Measurements from ENCODE around the gene CDK14. TPM values are rescaled to one million over a fixed set of nuclear protein-coding genes. Genes with fewer than 3 reads are reported as not detected.
A peak's percentile ranks its signal among the peaks of the same experiment; 100 is the strongest.

Gene CDK14
- total and polyA plus RNA-seq, 10 of the 15 experiments (the other 5 are each of a cell fraction or from before 2014, with no cell fraction given), result 6.5 to 61.3 (median 24.2) TPM

- TF ChIP-seq, protein P1, sequence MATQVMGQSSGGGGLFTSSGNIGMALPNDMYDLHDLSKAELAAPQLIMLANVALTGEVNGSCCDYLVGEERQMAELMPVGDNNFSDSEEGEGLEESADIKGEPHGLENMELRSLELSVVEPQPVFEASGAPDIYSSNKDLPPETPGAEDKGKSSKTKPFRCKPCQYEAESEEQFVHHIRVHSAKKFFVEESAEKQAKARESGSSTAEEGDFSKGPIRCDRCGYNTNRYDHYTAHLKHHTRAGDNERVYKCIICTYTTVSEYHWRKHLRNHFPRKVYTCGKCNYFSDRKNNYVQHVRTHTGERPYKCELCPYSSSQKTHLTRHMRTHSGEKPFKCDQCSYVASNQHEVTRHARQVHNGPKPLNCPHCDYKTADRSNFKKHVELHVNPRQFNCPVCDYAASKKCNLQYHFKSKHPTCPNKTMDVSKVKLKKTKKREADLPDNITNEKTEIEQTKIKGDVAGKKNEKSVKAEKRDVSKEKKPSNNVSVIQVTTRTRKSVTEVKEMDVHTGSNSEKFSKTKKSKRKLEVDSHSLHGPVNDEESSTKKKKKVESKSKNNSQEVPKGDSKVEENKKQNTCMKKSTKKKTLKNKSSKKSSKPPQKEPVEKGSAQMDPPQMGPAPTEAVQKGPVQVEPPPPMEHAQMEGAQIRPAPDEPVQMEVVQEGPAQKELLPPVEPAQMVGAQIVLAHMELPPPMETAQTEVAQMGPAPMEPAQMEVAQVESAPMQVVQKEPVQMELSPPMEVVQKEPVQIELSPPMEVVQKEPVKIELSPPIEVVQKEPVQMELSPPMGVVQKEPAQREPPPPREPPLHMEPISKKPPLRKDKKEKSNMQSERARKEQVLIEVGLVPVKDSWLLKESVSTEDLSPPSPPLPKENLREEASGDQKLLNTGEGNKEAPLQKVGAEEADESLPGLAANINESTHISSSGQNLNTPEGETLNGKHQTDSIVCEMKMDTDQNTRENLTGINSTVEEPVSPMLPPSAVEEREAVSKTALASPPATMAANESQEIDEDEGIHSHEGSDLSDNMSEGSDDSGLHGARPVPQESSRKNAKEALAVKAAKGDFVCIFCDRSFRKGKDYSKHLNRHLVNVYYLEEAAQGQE (IDR thresholded peaks at IDR 0.05; ENCODE audit: low read depth, low read length), result no peak
- TF ChIP-seq POLR2A (IDR thresholded peaks at IDR 0.05; ENCODE audit: low read depth, low read length) (no peak), RAD21 (IDR thresholded peaks at IDR 0.05; ENCODE audit: insufficient read depth, low read depth, low read length) (peak; percentile 95), STAT1 (conservative IDR thresholded peaks at IDR 0.05) (no peak), SUPT20H (IDR thresholded peaks at IDR 0.05; ENCODE audit: borderline replicate concordance, control insufficient read depth, low read depth, low read length) (no peak), ASH2L (IDR thresholded peaks at IDR 0.05; ENCODE audit: borderline replicate concordance, low read depth) (no peak)
Measured at GRCh38 chr7:91034459-91035368, 438.6 kb downstream of the CDK14 start (continued).

DNA sequence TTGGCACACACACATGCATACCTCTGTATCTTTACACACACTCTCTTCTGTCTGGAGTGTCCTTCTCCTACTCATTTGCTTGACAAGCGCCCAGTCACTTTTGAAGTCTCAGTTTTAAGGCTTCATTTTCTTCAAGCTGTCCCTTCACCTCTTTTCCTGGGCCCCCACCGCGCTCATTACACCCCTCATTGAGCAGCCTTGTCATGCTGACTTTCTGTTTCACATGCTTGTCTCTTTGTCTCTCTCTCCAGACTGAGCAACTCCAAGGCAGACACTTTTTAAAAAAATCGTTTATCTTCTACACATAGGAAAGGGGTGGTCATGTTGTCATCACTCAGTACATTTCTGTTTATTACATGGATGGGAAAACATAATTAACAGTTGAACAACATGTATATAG is 442.9 kb downstream of the CDK14 start:
- in situ Hi-C loops (cut with MboI) (loop anchor here (5.0 kb wide), 1 partner anchor 582 kb away; no protein-coding TSS in a partner anchor), intact Hi-C loops (cut with micrococcal nuclease; ENCODE audit: unreplicated experiment) (loop anchor here (10.0 kb wide), 2 partner anchors 184 to 444 kb away; partner anchors contain the start of gene CDK14)
- Histone ChIP-seq H2AFZ (ENCODE audit: control insufficient read depth, low read depth, low read length) (no peak overlapping the region), H3K36me3 (ENCODE audit: control insufficient read depth in 2 of 2, insufficient read depth in 2 of 2, low read length in 1 of 2) (no peaks in the 10 kb centered on the region), H4K20me1 (ENCODE audit: control insufficient read depth, insufficient read depth) (no peaks in the 10 kb centered on the region), H3K79me2 (ENCODE audit: control insufficient read depth, insufficient read depth, low read length) (no peaks in the 10 kb centered on the region), H3K9me3 (replicated peaks; ENCODE audit: control insufficient read depth, insufficient read depth, low read length) (no peaks in the 10 kb centered on the region), H3K9ac (ENCODE audit: control insufficient read depth, insufficient read depth, low read length) (no peak overlapping the region), H3K27me3 (replicated peaks in 1 of 2; ENCODE audit: control insufficient read depth in 2 of 2, insufficient read depth in 2 of 2, low read length in 1 of 2) (no peaks in the 10 kb centered on the region), H3K4me2 (ENCODE audit: control insufficient read depth, insufficient read depth) (no peak overlapping the region), H3K4me3 (no peak overlapping the region), H3K4me1 (ENCODE audit: control insufficient read depth, insufficient read depth, low read length) (no peaks in the 10 kb centered on the region), H3K27ac (ENCODE audit: control insufficient read depth, insufficient read depth) (no peak overlapping the region)
- BruUV-seq (replicated peaks), result no TSS peak
- 0% methylated on average over 4 of the region's 4 CpGs for WGBS (ENCODE audit: insufficient coverage, insufficient replicate concordance, low lambda C conversion rate, missing lambda C conversion rate)
- POLR2A ChIA-PET, result no interaction called here
- DNase-seq (ENCODE audit: low read depth, low spot score), result no peak
- ATAC-seq, result peak; percentile 57
- CTCF ChIA-PET, result interaction anchor here (0.8 kb wide), 1 partner anchor 410 kb away, joined by 3 read pairs; no protein-coding TSS in a partner anchor
- TF ChIP-seq RELA (IDR thresholded peaks at IDR 0.05; ENCODE audit: borderline replicate concordance, partially characterized antibody) (no peak), ZNF592 (IDR thresholded peaks at IDR 0.05) (no peak), CREM (IDR thresholded peaks at IDR 0.05; ENCODE audit: low read depth) (no peak), YBX1 (IDR thresholded peaks at IDR 0.05) (no peak), MXI1 (IDR thresholded peaks at IDR 0.05; ENCODE audit: low read depth, low read length) (no peak), USF1 (IDR thresholded peaks at IDR 0.05; ENCODE audit: borderline replicate concordance, extremely low read length, insufficient read depth, low read depth, low read length) (no peak), PAX5 (IDR thresholded peaks at IDR 0.05; ENCODE audit: borderline replicate concordance, low read depth, low read length) (no peak)
- SMC1A ChIA-PET (ENCODE audit: uncharacterized antibody, unreplicated experiment), result interaction anchor here (9.6 kb wide), 1 partner anchor 330 kb away, joined by 176 read pairs; no protein-coding TSS in a partner anchor
- RAD21 ChIA-PET (ENCODE audit: unreplicated experiment), result no interaction called here
- no peak for FAIRE-seq

Measured in GM12878 (cell line).